Lung (tissue), 12 donors: ENCODE measurements around the gene TTC39C. TPM values are rescaled to one million over a fixed set of nuclear protein-coding genes. Genes with fewer than 3 reads are reported as not detected.

Experiments
- ATAC-seq: fragments of 200-7000 bp; cut with Tn5 transposase; one replicate; pipeline ENCODE4 v1.9.1; 2020; ENCODE audit warnings: moderate number of reproducible peaks; ENCODE audit not compliant: insufficient read depth, low FRiP score
- DNase-seq, 3 donors: peaks; one replicate each; pipeline ENCODE4 v3.0.0-alpha.2; 2013 to 2017
- H3K27ac ChIP-seq, 2 donors: one replicate each; pipeline ENCODE4 v1.5.1; 2013; ENCODE audit warnings: mild to moderate bottlenecking in 2 of 2, moderate library complexity in 2 of 2, control low read depth in 1 of 2, inconsistent platforms in 1 of 2, low read depth in 1 of 2, low read length in 1 of 2
- H3K27me3 ChIP-seq, 3 donors: one replicate each; pipeline ENCODE4 v1.5.1; 2013; ENCODE audit warnings: low read length in 2 of 3; ENCODE audit not compliant: control insufficient read depth in 3 of 3, insufficient read depth in 3 of 3
- H3K36me3 ChIP-seq, 4 donors: one replicate each; pipeline ENCODE4 v1.5.1; 2013; ENCODE audit warnings: low read length in 4 of 4, mild to moderate bottlenecking in 1 of 4, moderate library complexity in 1 of 4; ENCODE audit not compliant: control insufficient read depth in 4 of 4, insufficient read depth in 4 of 4
- H3K4me1 ChIP-seq, 5 donors: one replicate each; pipeline ENCODE4 v1.5.1; 2013; ENCODE audit warnings: low read length in 5 of 5, mild to moderate bottlenecking in 2 of 5, moderate library complexity in 1 of 5; ENCODE audit not compliant: control insufficient read depth in 5 of 5, insufficient read depth in 5 of 5
- H3K4me3 ChIP-seq: one replicate; pipeline ENCODE4 v1.5.1; 2013; ENCODE audit warnings: mild to moderate bottlenecking, control low read depth, moderate library complexity
- H3K9ac ChIP-seq, 2 donors: one replicate each; pipeline ENCODE4 v1.5.1; 2013; ENCODE audit warnings: low read length in 2 of 2, control low read depth in 1 of 2; ENCODE audit not compliant: insufficient read depth in 1 of 2
- H3K9me3 ChIP-seq, 4 donors: one replicate each; pipeline ENCODE4 v1.5.1; 2013; ENCODE audit warnings: low read length in 3 of 4, mild to moderate bottlenecking in 1 of 4, moderate library complexity in 1 of 4; ENCODE audit not compliant: control insufficient read depth in 4 of 4, insufficient read depth in 3 of 4
- WGBS, 2 donors: extraction: QIAGEN DNeasy Blood & Tissue Kit; methylation state at CpG; one replicate each; pipeline ENCODE4 v1.1.7; 2013; 5-methylcytosine and 5-hydroxymethylcytosine counted together
- polyA plus RNA-seq, 2 donors: library from polyadenylated mRNA; stranded (reverse); fragments of 200-250 nt; gene quantifications; one replicate each; pipeline ENCODE4 v1.2.1, GENCODE V29; 2013
- total RNA-seq, 2 donors: library from RNA; depleted of rRNA in 1 of 2; stranded (reverse); fragments of >200 nt in 1 of 2; gene quantifications; one replicate each; pipeline ENCODE4 v1.2.1, GENCODE V29; 2014 to 2021
- TF ChIP-seq, protein P1 (sequence below): IDR thresholded peaks from 2 replicates; pipeline ENCODE4 v1.5.1; 2012; ENCODE audit warnings: mild to moderate bottlenecking; ENCODE audit errors: control extremely low read depth, extremely low read depth
- donor health status: control.
- donor health status: control.
- donor health status: Bipolar disorder and iron deficiency.
- donor health status: healthy.
- donor health status: DM: yes; HTN: yes; CAD: no.

The TTC39C gene
- total and polyA plus RNA-seq, 4 donors, result 6.0 to 33.5 (median 19.3) TPM

DNA sequence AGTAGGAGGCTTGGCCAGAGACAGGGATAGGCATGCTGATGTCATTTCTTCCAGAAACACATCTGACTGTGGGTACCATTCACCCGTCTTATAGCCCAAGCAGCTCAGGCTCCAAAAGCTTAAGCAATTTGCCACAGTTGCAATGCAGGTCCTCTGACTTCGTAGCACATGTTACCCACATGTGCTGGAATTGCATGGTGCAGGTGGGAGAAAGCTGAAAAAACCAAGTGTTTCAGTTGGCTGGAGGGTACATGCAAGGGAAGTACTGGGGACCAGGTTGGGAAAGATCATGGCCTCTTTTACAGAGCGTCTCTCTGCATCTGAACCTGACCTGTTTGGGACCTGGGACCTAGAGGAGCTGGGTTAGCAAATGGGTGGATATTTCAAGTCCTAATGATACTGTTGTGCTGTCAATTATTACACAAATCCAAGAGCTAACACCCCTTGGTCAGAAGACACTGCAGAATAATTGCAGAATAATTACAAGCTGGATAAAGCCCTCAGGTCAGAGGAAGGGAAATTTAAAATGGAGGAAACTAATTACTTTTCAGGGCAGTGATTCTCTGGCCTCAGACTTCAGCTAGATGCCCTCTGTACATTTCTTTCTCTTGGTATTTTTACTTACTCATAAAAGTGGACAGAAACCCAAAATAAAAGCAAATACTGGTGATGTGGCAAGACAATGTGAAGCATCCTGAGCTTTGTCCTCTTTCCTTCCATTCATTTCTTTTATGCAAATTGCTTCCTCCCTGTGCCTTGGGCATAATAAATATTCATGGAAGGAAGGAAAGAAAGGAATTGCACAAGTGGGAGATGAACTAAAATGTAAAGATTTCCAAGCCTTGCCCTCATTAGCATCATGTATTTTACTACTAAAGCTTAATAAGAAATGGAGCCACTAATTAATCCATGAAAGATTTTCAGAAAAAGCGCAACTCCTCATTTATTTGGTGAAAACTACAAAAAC lies 45.6 kb upstream of the TTC39C start:
- no peaks in the 10 kb centered on the region for H3K9me3 ChIP-seq
- H3K9ac ChIP-seq, result no peak overlapping the region
- H3K4me1 ChIP-seq, result no peaks in the 10 kb centered on the region
- H3K4me3 ChIP-seq, result peak overlapping the region; percentile 5
- 95% methylated on average over 4 of the region's 4 CpGs for WGBS, 2 donors
- no peaks in the 10 kb centered on the region for H3K27me3 ChIP-seq
- no peak for DNase-seq
- no peaks in the 10 kb centered on the region for H3K36me3 ChIP-seq
- TF ChIP-seq, protein P1, sequence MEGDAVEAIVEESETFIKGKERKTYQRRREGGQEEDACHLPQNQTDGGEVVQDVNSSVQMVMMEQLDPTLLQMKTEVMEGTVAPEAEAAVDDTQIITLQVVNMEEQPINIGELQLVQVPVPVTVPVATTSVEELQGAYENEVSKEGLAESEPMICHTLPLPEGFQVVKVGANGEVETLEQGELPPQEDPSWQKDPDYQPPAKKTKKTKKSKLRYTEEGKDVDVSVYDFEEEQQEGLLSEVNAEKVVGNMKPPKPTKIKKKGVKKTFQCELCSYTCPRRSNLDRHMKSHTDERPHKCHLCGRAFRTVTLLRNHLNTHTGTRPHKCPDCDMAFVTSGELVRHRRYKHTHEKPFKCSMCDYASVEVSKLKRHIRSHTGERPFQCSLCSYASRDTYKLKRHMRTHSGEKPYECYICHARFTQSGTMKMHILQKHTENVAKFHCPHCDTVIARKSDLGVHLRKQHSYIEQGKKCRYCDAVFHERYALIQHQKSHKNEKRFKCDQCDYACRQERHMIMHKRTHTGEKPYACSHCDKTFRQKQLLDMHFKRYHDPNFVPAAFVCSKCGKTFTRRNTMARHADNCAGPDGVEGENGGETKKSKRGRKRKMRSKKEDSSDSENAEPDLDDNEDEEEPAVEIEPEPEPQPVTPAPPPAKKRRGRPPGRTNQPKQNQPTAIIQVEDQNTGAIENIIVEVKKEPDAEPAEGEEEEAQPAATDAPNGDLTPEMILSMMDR, result no peak
- no peak for ATAC-seq
- no peak overlapping the region for H3K27ac ChIP-seq

- Histone ChIP-seq H3K9me3 (no peaks in the 10 kb centered on the region), H3K27me3 (no peaks in the 10 kb centered on the region), H3K36me3 (no peaks in the 10 kb centered on the region), H3K4me1 (no peaks in the 10 kb centered on the region), H3K27ac (no peak overlapping the region), H3K4me3 (no peak overlapping the region), H3K9ac (no peak overlapping the region)
- WGBS, 2 donors, result 79 to 91% methylated on average over 6 of the region's 6 CpGs
- peak in 2 of 3 donors; percentile 37 to 63 for DNase-seq
- no peak for ATAC-seq
- TF ChIP-seq, protein P1, result no peak
Measured at GRCh38 chr18:23969664-23970063, 44.9 kb upstream of the TTC39C start.

DNA sequence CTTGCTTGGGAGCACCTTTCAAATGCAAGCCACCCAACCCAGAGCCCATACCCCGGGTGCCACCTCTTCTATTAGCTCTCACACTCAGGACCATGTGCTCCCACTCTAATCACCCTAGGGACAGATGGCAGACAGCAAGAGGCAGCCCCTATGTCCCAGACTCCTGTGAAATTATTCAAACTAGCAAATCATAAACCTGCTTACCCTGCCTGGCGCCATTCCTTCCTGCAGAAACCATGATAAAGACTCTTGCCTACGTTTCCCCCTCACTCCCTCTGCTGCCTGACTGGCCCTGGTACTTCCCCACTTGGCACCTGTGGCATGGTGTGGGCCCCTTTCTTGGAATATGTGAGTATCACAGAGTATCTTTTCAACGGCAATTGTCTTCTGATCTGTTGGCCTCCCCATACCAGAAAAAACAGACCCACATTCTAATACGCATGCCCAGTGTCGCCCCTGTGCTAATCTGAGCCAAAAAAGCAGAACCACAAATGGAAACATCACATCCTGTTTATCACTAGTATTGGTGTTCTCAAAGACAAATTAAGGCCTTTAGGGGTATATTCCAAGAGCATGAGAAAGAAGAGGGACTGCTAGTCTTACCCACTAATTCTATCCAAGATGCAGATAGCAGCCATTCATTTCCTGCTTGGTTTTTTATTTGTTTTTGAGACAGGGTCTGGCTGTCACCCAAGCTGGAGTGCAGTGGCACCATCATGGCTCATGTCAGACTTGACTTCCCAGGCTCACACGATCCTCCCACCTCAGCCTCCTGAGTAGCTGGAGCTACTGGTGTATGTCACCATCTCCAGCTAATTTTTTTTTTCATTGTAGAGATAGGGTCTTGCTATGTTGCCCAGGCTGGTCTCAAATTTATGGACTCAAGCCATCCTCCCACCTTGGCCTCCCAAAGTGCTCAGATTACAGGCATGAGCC lies 44.1 kb upstream of the TTC39C start:
- ATAC-seq (peak; percentile 17), DNase-seq (peak in 1 of 3 donors; percentile 32)
- no peaks in the 10 kb centered on the region for H3K36me3 ChIP-seq
- H3K4me1 ChIP-seq, result no peaks in the 10 kb centered on the region
- WGBS, 2 donors, result 43 to 63% methylated on average over 7 of the region's 7 CpGs
- no peak overlapping the region for H3K27ac ChIP-seq
- TF ChIP-seq, protein P1, result no peak
- H3K4me3 ChIP-seq, result no peak overlapping the region
- no peak overlapping the region for H3K9ac ChIP-seq
- H3K9me3 ChIP-seq, result no peaks in the 10 kb centered on the region
- H3K27me3 ChIP-seq, result no peaks in the 10 kb centered on the region
